CD14-positive monocyte (primary cell): ENCODE data around the gene ADAMTSL2. TPM values are rescaled to one million over a fixed set of nuclear protein-coding genes. Genes with fewer than 3 reads are reported as not detected.

ENCODE experiments used
- DNase-seq, 3 donors: peaks; one replicate each; pipeline ENCODE4 v3.0.0-alpha.2; 2011 to 2022
- H2AFZ ChIP-seq: 2 replicates; pipeline ENCODE4 v1.6.0; 2012; ENCODE audit warnings: mild to moderate bottlenecking, low read depth, low read length, inconsistent platforms; ENCODE audit not compliant: insufficient read depth, poor library complexity, severe bottlenecking
- H3K27ac ChIP-seq, 2 donors: 1 replicate in 1 of 2; 2 replicates in 1 of 2; pipeline ENCODE4 v1.5.1; 2012 to 2013; ENCODE audit warnings: low read length in 2 of 2, control low read depth in 1 of 2, inconsistent platforms in 1 of 2, low read depth in 1 of 2, mild to moderate bottlenecking in 1 of 2
- H3K27me3 ChIP-seq, 2 donors: one replicate each; pipeline versions ENCODE4 v1.6.0 to v1.6.1; 2011 to 2013; ENCODE audit warnings: low read length in 2 of 2; ENCODE audit not compliant: control insufficient read depth in 2 of 2, insufficient read depth in 2 of 2
- H3K36me3 ChIP-seq, 2 donors: replicated peaks in 1 of 2; 1 replicate in 1 of 2; 2 replicates in 1 of 2; pipeline versions ENCODE4 v1.5.1 to v1.6.1; 2012 to 2013; ENCODE audit warnings: low read length in 2 of 2, control low read depth in 1 of 2, inconsistent platforms in 1 of 2, mild to moderate bottlenecking in 1 of 2; ENCODE audit not compliant: insufficient read depth in 2 of 2, control insufficient read depth in 1 of 2
- H3K4me1 ChIP-seq, 2 donors: 1 replicate in 1 of 2; 2 replicates in 1 of 2; pipeline versions ENCODE4 v1.5.1 to v1.6.1; 2012 to 2013; ENCODE audit warnings: low read length in 2 of 2, control low read depth in 1 of 2, inconsistent platforms in 1 of 2, mild to moderate bottlenecking in 1 of 2, moderate library complexity in 1 of 2; ENCODE audit not compliant: insufficient read depth in 2 of 2, control insufficient read depth in 1 of 2
- H3K4me2 ChIP-seq: replicated peaks from 2 replicates; pipeline ENCODE3; 2012; ENCODE audit warnings: low read length, moderate library complexity, mild to moderate bottlenecking; ENCODE audit not compliant: poor library complexity, severe bottlenecking; ENCODE audit errors: extremely low read depth
- H3K4me3 ChIP-seq, 3 experiments: fragments of 200-600 bp in 1 of 3; sonication (generic) in 1 of 3; replicated peaks in 1 of 3; 1 replicate in 2 of 3; 2 replicates in 1 of 3; pipeline ENCODE4 v1.5.1; 2011 to 2013; ENCODE audit warnings: low read length in 3 of 3, mild to moderate bottlenecking in 3 of 3, control low read depth in 2 of 3, low read depth in 2 of 3, inconsistent platforms in 1 of 3, moderate library complexity in 1 of 3
- H3K79me2 ChIP-seq: 2 replicates; pipeline ENCODE4 v1.6.0; 2012; ENCODE audit warnings: mild to moderate bottlenecking, control low read depth, inconsistent platforms, low read length, moderate library complexity; ENCODE audit not compliant: insufficient read depth
- H3K9ac ChIP-seq: 2 replicates; pipeline ENCODE4 v1.6.0; 2017; ENCODE audit warnings: low read length, mild to moderate bottlenecking; ENCODE audit not compliant: insufficient read depth, poor library complexity, severe bottlenecking
- H3K9me3 ChIP-seq, 2 donors: replicated peaks in 1 of 2; 1 replicate in 1 of 2; 2 replicates in 1 of 2; pipeline versions ENCODE4 v1.5.1 to v1.6.1; 2012 to 2013; ENCODE audit warnings: low read length in 2 of 2, control low read depth in 1 of 2; ENCODE audit not compliant: control insufficient read depth in 1 of 2, insufficient read depth in 1 of 2
- H4K20me1 ChIP-seq: 2 replicates; pipeline ENCODE4 v1.6.0; 2012; ENCODE audit warnings: mild to moderate bottlenecking, low read length, control low read depth, moderate library complexity; ENCODE audit not compliant: insufficient read depth
- H3K27ac Mint-ChIP-seq, 7 donors: one replicate each; pipeline ENCODE4 v1.8.0; 2020; ENCODE audit warnings: mild to moderate bottlenecking in 7 of 7, mixed read lengths in 7 of 7, moderate library complexity in 6 of 7, inconsistent platforms in 2 of 7
- H3K27me3 Mint-ChIP-seq, 3 donors: one replicate each; pipeline ENCODE4 v1.8.0; 2021 to 2022; ENCODE audit warnings: low read depth in 3 of 3, mild to moderate bottlenecking in 3 of 3, mixed read lengths in 3 of 3, moderate library complexity in 3 of 3, inconsistent platforms in 1 of 3
- H3K36me3 Mint-ChIP-seq, 2 donors: one replicate each; pipeline ENCODE4 v1.8.0; 2020; ENCODE audit warnings: mixed read lengths in 2 of 2, inconsistent platforms in 1 of 2, mild to moderate bottlenecking in 1 of 2
- H3K4me1 Mint-ChIP-seq: one replicate; pipeline ENCODE4 v1.8.0; 2020; ENCODE audit warnings: mild to moderate bottlenecking, mixed read lengths
- H3K4me3 Mint-ChIP-seq, 2 donors: one replicate each; pipeline ENCODE4 v1.8.0; 2020; ENCODE audit warnings: mild to moderate bottlenecking in 2 of 2, mixed read lengths in 2 of 2, moderate library complexity in 1 of 2
- H3K9me3 Mint-ChIP-seq, 7 donors: one replicate each; pipeline ENCODE4 v1.8.0; 2020 to 2022; ENCODE audit warnings: mixed read lengths in 7 of 7, mild to moderate bottlenecking in 6 of 7, moderate library complexity in 6 of 7, inconsistent platforms in 2 of 7
- CTCF ChIP-seq: fragments of 200-600 bp; IDR thresholded peaks from one replicate; pipeline ENCODE4 v1.8.0; 2022; ENCODE audit warnings: antibody characterized with exemption, mild to moderate bottlenecking
- WGBS: methylation state at CpG from one replicate; pipeline ENCODE4 v1.1.5; 2013; ENCODE audit warnings: missing lambda C conversion rate; ENCODE audit not compliant: insufficient coverage; 5-methylcytosine and 5-hydroxymethylcytosine counted together
- intact Hi-C, 2 donors: fragments of 100-400 bp; cut with micrococcal nuclease; formaldehyde crosslinking; loops; one replicate each; pipeline versions ENCODE4 v1.15.0 to v1.15.1; 2023
- polyA plus RNA-seq, 3 donors: library from polyadenylated mRNA; depleted of rRNA in 1 of 3; unstranded in 2 of 3; stranded (reverse) in 1 of 3; fragments of 300-500 nt in 2 of 3; fragments of >200 nt in 1 of 3; fragmentation: Illumina TruSeq in 2 of 3; gene quantifications; 1 replicate in 2 of 3; 2 replicates in 1 of 3; pipeline ENCODE4 v1.2.3, GENCODE V29; 2012 to 2021

ADAMTSL2 gene
- polyA plus RNA-seq, 3 donors = 0.08 TPM; not detected in 2

DNA sequence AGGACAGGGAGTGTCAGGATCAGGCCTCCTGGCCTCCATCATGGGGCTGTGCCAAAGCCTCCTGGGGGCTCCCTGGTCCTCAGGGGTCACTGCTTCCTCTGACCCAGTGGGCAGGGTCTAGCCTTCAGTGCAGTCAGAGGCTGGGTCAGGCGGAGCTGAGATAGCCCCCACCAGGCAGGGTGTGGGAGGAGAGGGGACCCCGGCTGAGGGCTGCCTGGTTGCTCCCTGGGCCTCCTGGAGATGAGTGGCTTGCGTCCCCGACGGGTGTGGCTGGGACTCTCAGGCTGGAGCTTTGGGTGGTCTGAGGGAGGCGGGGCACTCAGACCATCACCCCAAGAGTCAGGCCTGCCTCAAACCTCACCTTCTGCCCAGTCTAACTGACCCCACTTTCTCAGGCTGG is 53.0 kb downstream of the ADAMTSL2 start:
- no peak overlapping the region for H3K27ac ChIP-seq
- H3K4me3 ChIP-seq = no peak overlapping the region
- H3K4me3 Mint-ChIP-seq = no peak overlapping the region
- peaks cover 2 to 31% of the 10 kb centered on the region in 2 donors for H3K27me3 ChIP-seq
- H3K4me1 Mint-ChIP-seq = no peaks in the 10 kb centered on the region
- H2AFZ ChIP-seq = no peak overlapping the region
- H4K20me1 ChIP-seq = no peaks in the 10 kb centered on the region
- TF ChIP-seq CTCF = no peak
- no peak overlapping the region for H3K27ac Mint-ChIP-seq
- H3K4me2 ChIP-seq = no peak overlapping the region
- H3K9me3 ChIP-seq = peaks cover 6 to 13% of the 10 kb centered on the region in 2 donors
- H3K79me2 ChIP-seq = no peaks in the 10 kb centered on the region
- 93% methylated on average over 3 of the region's 6 CpGs for WGBS
- no peak for DNase-seq
- H3K9me3 Mint-ChIP-seq = peaks cover 7 to 15% (median 11%) of the 10 kb centered on the region in 7 donors
- no peaks in the 10 kb centered on the region for H3K36me3 ChIP-seq
- no peak overlapping the region for H3K9ac ChIP-seq
- peaks cover 22 to 39% (median 38%) of the 10 kb centered on the region in 3 donors for H3K27me3 Mint-ChIP-seq
- intact Hi-C loops = no loop called here
- no peaks in the 10 kb centered on the region for H3K36me3 Mint-ChIP-seq
- no peaks in the 10 kb centered on the region for H3K4me1 ChIP-seq

- Histone ChIP-seq H4K20me1 (no peaks in the 10 kb centered on the region), H3K4me1 (no peaks in the 10 kb centered on the region), H3K9ac (no peak overlapping the region), H2AFZ (no peak overlapping the region), H3K4me2 (no peak overlapping the region), H3K36me3 (no peaks in the 10 kb centered on the region), H3K79me2 (no peaks in the 10 kb centered on the region), H3K27me3 (peaks cover 2 to 24% of the 10 kb centered on the region in 2 donors), H3K4me3 (no peak overlapping the region), H3K9me3 (peaks cover 6 to 13% of the 10 kb centered on the region in 2 donors), H3K27ac (no peak overlapping the region)
- Mint-ChIP-seq H3K4me1 (no peaks in the 10 kb centered on the region), H3K4me3 (no peak overlapping the region), H3K9me3 (peaks cover 7 to 17% (median 11%) of the 10 kb centered on the region in 7 donors), H3K27ac (no peak overlapping the region), H3K36me3 (no peaks in the 10 kb centered on the region), H3K27me3 (peaks cover 13 to 30% (median 26%) of the 10 kb centered on the region in 3 donors)
- DNase-seq = no peak
- WGBS = 42% methylated on average over 12 of the region's 19 CpGs
- intact Hi-C loops = no loop called here
- peak; percentile 43 for TF ChIP-seq CTCF
These were observed 55.1 kb downstream of the ADAMTSL2 start for GRCh38 chr9:133589454-133590227.
